ENCODE data around the gene NKAP. TPM values are rescaled to one million over a fixed set of nuclear protein-coding genes. Genes with fewer than 3 reads are reported as not detected.

Gene NKAP
- total and polyA plus RNA-seq, 9 of the 15 experiments (the other 6 are each of a cell fraction or from before 2014, with no cell fraction given), result 3.1 to 8.3 (median 7.0) TPM

DNA sequence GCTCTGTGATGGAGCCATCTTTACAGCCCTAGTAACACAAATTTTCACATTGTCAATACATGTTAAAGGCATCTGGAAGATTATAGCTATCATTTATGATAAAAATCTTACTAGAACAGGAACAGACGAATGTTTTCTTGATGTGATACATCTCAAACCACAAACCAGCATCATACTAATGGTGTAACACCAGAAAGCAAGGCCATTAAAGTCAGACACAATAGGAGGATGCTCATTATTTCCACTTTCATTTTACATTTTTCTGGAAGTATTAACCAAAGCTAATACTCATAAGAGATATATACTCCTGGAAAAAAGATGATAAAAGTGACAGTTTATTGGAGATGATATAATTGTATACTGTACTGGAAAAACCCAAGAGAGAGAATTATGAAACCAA is 42.6 kb downstream of the NKAP start:
- POLR2A ChIA-PET, result interaction anchor here (0.5 kb wide), 1 partner anchor 291 kb away, joined by 4 read pairs; no protein-coding TSS in a partner anchor
- in situ Hi-C loops (cut with MboI), result no loop called here
- no TSS peak for BruUV-seq (replicated peaks)

More for the DNA sequence above, 42.6 kb downstream of the NKAP start:
- Histone ChIP-seq H3K9me3 (replicated peaks; ENCODE audit: control insufficient read depth, insufficient read depth, low read depth, low read length) (no peaks in the 10 kb centered on the region), H4K20me1 (replicated peaks; ENCODE audit: control insufficient read depth, insufficient read depth, low read length) (no peaks in the 10 kb centered on the region), H3K9ac (ENCODE audit: insufficient read depth in 1 of 2, low read depth in 2 of 2, low read length in 2 of 2) (no peak overlapping the region), H3K36me3 (ENCODE audit: control insufficient read depth, insufficient read depth, low read length) (no peaks in the 10 kb centered on the region), H3K9me1 (ENCODE audit: control insufficient read depth, insufficient read depth, low read length) (no peaks in the 10 kb centered on the region), H3K4me1 (replicated peaks in 1 of 2; ENCODE audit: control insufficient read depth in 2 of 2, insufficient read depth in 2 of 2, low read length in 2 of 2) (no peaks in the 10 kb centered on the region), H3K27me3 (ENCODE audit: control insufficient read depth in 2 of 2, insufficient read depth in 2 of 2, low read length in 2 of 2) (no peaks in the 10 kb centered on the region), H2AFZ (ENCODE audit: low read depth, low read length) (no peak overlapping the region), H3K4me3 (no peak overlapping the region), H3K79me2 (ENCODE audit: control insufficient read depth, insufficient read depth, low read length) (no peaks in the 10 kb centered on the region), H3K27ac (ENCODE audit: extremely low read depth, low read depth, low read length) (no peak overlapping the region), H3K4me2 (ENCODE audit: insufficient read depth, low read length) (no peak overlapping the region)
- ATAC-seq (no peak), DNase-seq (ENCODE audit: extremely low read depth in 1 of 4, low spot score in 3 of 4) (no peak), FAIRE-seq (no peak)
- CTCF ChIA-PET (ENCODE audit: low intra/inter-chr PET ratio), result no interaction called here
- intact Hi-C loops (cut with micrococcal nuclease), result no loop called here
- TF ChIP-seq ZNF785 (CRISPR knock-in tag; IDR thresholded peaks at IDR 0.05), result no peak
- no peak for TF ChIP-seq TAF1 (IDR thresholded peaks at IDR 0.05; ENCODE audit: control insufficient read depth, extremely low read depth, insufficient read depth, low read length, severe bottlenecking)
- TF ChIP-seq TSHZ1 (CRISPR knock-in tag; IDR thresholded peaks at IDR 0.05), result no peak
- TF ChIP-seq SMARCC2 (IDR thresholded peaks at IDR 0.05; ENCODE audit: low read depth), result no peak
- no peak for TF ChIP-seq NFE2L1 (tag; IDR thresholded peaks at IDR 0.05; ENCODE audit: borderline replicate concordance, low read depth)
- no peak for TF ChIP-seq ZNF778 (CRISPR knock-in tag; IDR thresholded peaks at IDR 0.05)
- no peak for TF ChIP-seq KLF1 (tag; IDR thresholded peaks at IDR 0.05)
- no peak for TF ChIP-seq RFX1 (IDR thresholded peaks at IDR 0.05)
- TF ChIP-seq ZBTB17 (CRISPR knock-in tag; IDR thresholded peaks at IDR 0.05), result no peak
- TF ChIP-seq NFRKB (IDR thresholded peaks at IDR 0.05; ENCODE audit: low read depth), result no peak
- TF ChIP-seq NEUROD1 (IDR thresholded peaks at IDR 0.05; ENCODE audit: borderline replicate concordance, low read depth, low read length, partially characterized antibody), result no peak
- no peak for TF ChIP-seq KLF16 (IDR thresholded peaks at IDR 0.05)
- TF ChIP-seq ZFP1 (CRISPR knock-in tag; IDR thresholded peaks at IDR 0.05), result no peak
- no peak for TF ChIP-seq ZNF354B (CRISPR knock-in tag; IDR thresholded peaks at IDR 0.05)
- TF ChIP-seq PRPF4 (IDR thresholded peaks at IDR 0.05; ENCODE audit: insufficient read depth, low read depth, low read length, poor library complexity, severe bottlenecking), result no peak
- 6% methylated on average over 1 of the region's 1 CpG for whole genome bisulfite sequencing (ENCODE audit: insufficient coverage, low coverage, missing lambda C conversion rate)
